A549 (cell line): ENCODE data around the gene DHRS3. TPM values are rescaled to one million over a fixed set of nuclear protein-coding genes. Genes with fewer than 3 reads are reported as not detected.

Experiments used
- ATAC-seq, 2 experiments: fragments of 200-7000 bp in 1 of 2; fragments of >200 bp in 1 of 2; cut with Nextera tagmentation in 1 of 2; cut with Tn5 transposase in 1 of 2; 3 replicates each; pipeline versions ENCODE4 v1.8.0 to v1.9.1; 2018 to 2020; ENCODE audit warnings: mild to moderate bottlenecking in 1 of 2, moderate library complexity in 1 of 2
- CTCF ChIA-PET: fragments of 300-600 bp; sonication (Branson Sonifier 250); formaldehyde crosslinking; extraction: SDS; loops from one replicate; lab custom pipeline; 2021; ENCODE audit warnings: antibody characterized with exemption, inconsistent platforms; lab: Yijun Ruan, JAX
- POLR2A ChIA-PET: fragments of 350-600 bp; formaldehyde crosslinking; extraction: SDS; loops from one replicate; lab custom pipeline; 2021; ENCODE audit warnings: antibody characterized with exemption, inconsistent platforms; lab: Yijun Ruan, JAX
- DNase-seq, 2 experiments: peaks; one replicate each; pipeline versions ENCODE4 v3.0.0 to v3.0.0-alpha.2; 2011 to 2016; ENCODE audit warnings: low read depth in 1 of 2, low spot score in 1 of 2
- FAIRE-seq: peaks from 2 replicates; lab custom pipeline; 2011; peaks lifted over from hg19 to GRCh38; lab: Jason Lieb, UNC
- H3K27ac ChIP-seq, 2 experiments: fragments of >200 bp; sonication (Bioruptor Twin); formaldehyde crosslinking; 3 replicates each; pipeline ENCODE4 v1.5.1; 2016 to 2017
- H3K4me1 ChIP-seq: fragments of >200 bp; sonication (Bioruptor Twin); formaldehyde crosslinking; 3 replicates; pipeline ENCODE4 v1.6.1; 2016
- H3K4me2 ChIP-seq: fragments of >200 bp; sonication (Bioruptor Twin); formaldehyde crosslinking; 3 replicates; pipeline ENCODE4 v1.6.1; 2016
- H3K4me3 ChIP-seq: fragments of >200 bp; sonication (Bioruptor Twin); formaldehyde crosslinking; 3 replicates; pipeline ENCODE4 v1.5.1; 2016
- H3K9me3 ChIP-seq: fragments of >200 bp; sonication (Bioruptor Twin); formaldehyde crosslinking; 3 replicates; pipeline ENCODE4 v1.6.1; 2016
- CHD4 ChIP-seq: fragments of 200-600 bp; sonication (generic); IDR thresholded peaks from 2 replicates; pipeline ENCODE4 v1.6.1; 2016; ENCODE audit warnings: antibody characterized with exemption, mild to moderate bottlenecking, borderline replicate concordance
- EHF ChIP-seq: fragments of 250-450 bp; sonication (Bioruptor Pico); IDR thresholded peaks from 2 replicates; pipeline ENCODE4 v1.5.0; 2020; ENCODE audit warnings: mild to moderate bottlenecking
- FOXS1 ChIP-seq: fragments of 250-450 bp; sonication (Bioruptor Pico); IDR thresholded peaks from 2 replicates; pipeline ENCODE4 v1.5.0; 2020; ENCODE audit warnings: mild to moderate bottlenecking, moderate library complexity
- GATA3 ChIP-seq: IDR thresholded peaks from 2 replicates; pipeline ENCODE4 v1.6.1; 2012; ENCODE audit warnings: borderline replicate concordance
- HDAC2 ChIP-seq: fragments of 200-600 bp; sonication (generic); IDR thresholded peaks from 2 replicates; pipeline ENCODE4 v1.6.1; 2016
- HEYL ChIP-seq: fragments of 250-450 bp; sonication (Bioruptor Pico); IDR thresholded peaks from 2 replicates; pipeline ENCODE4 v1.8.0; 2021; ENCODE audit warnings: mild to moderate bottlenecking, moderate library complexity
- JUN ChIP-seq, 2 experiments: fragments of >200 bp; sonication (Bioruptor Twin); formaldehyde crosslinking; IDR thresholded peaks; 2 replicates in 1 of 2; 3 replicates in 1 of 2; pipeline ENCODE4 v1.6.1; 2016 to 2017
- KDM1A ChIP-seq: fragments of 200-600 bp; sonication (generic); IDR thresholded peaks from 2 replicates; pipeline ENCODE4 v1.6.1; 2016; ENCODE audit warnings: low read depth, mild to moderate bottlenecking
- NPAS2 ChIP-seq: fragments of 250-450 bp; sonication (Bioruptor Pico); IDR thresholded peaks from 2 replicates; pipeline ENCODE4 v1.8.0; 2022; ENCODE audit warnings: mild to moderate bottlenecking, moderate library complexity, borderline replicate concordance
- NR3C1 ChIP-seq: fragments of >200 bp; sonication (Bioruptor Twin); formaldehyde crosslinking; IDR thresholded peaks from 3 replicates; pipeline ENCODE4 v1.6.1; 2017
- POLR2A ChIP-seq: IDR thresholded peaks from 2 replicates; pipeline ENCODE4 v1.6.1; 2012; ENCODE audit warnings: mild to moderate bottlenecking, low read length
- POLR2AphosphoS2 ChIP-seq: conservative IDR thresholded peaks from 2 replicates; pipeline ENCODE4 v1.6.1; 2012; ENCODE audit warnings: low read length, improper control_type of control experiment, inconsistent platforms
- RFX5 ChIP-seq: fragments of 450-650 bp; IDR thresholded peaks from 2 replicates; pipeline ENCODE4 v1.7.1; 2014; ENCODE audit warnings: antibody characterized with exemption, mild to moderate bottlenecking, moderate library complexity
- SREBF2 ChIP-seq: fragments of 450-650 bp; IDR thresholded peaks from 2 replicates; pipeline ENCODE4 v1.6.1; 2014; ENCODE audit warnings: mild to moderate bottlenecking, moderate library complexity
- TFCP2L1 ChIP-seq: fragments of 250-450 bp; sonication (Bioruptor Pico); IDR thresholded peaks from 2 replicates; pipeline ENCODE4 v1.5.0; 2021; ENCODE audit warnings: mild to moderate bottlenecking
- ZC3H11A ChIP-seq: fragments of 450-650 bp; IDR thresholded peaks from 2 replicates; pipeline ENCODE4 v1.6.1; 2014; ENCODE audit warnings: antibody characterized with exemption, mild to moderate bottlenecking
- ZFP36 ChIP-seq: fragments of 450-650 bp; IDR thresholded peaks from 2 replicates; pipeline ENCODE4 v1.6.1; 2014; ENCODE audit warnings: borderline replicate concordance; ENCODE audit not compliant: partially characterized antibody
- WGBS: methylation state at CpG from one replicate; pipeline ENCODE4 v1.1.6; 2017; ENCODE audit errors: missing lambda C conversion rate; 5-methylcytosine and 5-hydroxymethylcytosine counted together
- polyA plus RNA-seq, 4 experiments: library from polyadenylated mRNA; depleted of rRNA in 3 of 4; stranded (reverse); fragments of >200 nt; fragmentation: RNase III in 1 of 4; extraction: RNeasy Plus Mini Kit Qiagen cat#74134 plus additional on column Dnase treatment in 1 of 4; gene quantifications; 2 replicates in 3 of 4; 3 replicates in 1 of 4; pipeline ENCODE4 v1.2.3, GENCODE V29; 2011 to 2017
- TF ChIP-seq, protein P1 (sequence below): IDR thresholded peaks from 2 replicates; pipeline ENCODE4 v1.6.1; 2012; ENCODE audit warnings: low read depth, borderline replicate concordance
- TF ChIP-seq, protein P2 (sequence below): fragments of 250-450 bp; sonication (Bioruptor Pico); IDR thresholded peaks from 2 replicates; pipeline ENCODE4 v1.5.0; 2021; ENCODE audit warnings: mild to moderate bottlenecking, moderate library complexity, borderline replicate concordance
- TF ChIP-seq, protein P3 (sequence below): fragments of >200 bp; sonication (Bioruptor Twin); formaldehyde crosslinking; IDR thresholded peaks from 2 replicates; pipeline ENCODE4 v1.6.1; 2016
- TF ChIP-seq, protein P4 (sequence below): fragments of 250-450 bp; sonication (Bioruptor Pico); IDR thresholded peaks from 2 replicates; pipeline ENCODE4 v1.5.0; 2020; ENCODE audit warnings: low read depth, mild to moderate bottlenecking, moderate library complexity

Gene DHRS3
- polyA plus RNA-seq, 2 of the 4 experiments (the other 2 are of a cell fraction), result 62.7 to 79.7 TPM

DNA sequence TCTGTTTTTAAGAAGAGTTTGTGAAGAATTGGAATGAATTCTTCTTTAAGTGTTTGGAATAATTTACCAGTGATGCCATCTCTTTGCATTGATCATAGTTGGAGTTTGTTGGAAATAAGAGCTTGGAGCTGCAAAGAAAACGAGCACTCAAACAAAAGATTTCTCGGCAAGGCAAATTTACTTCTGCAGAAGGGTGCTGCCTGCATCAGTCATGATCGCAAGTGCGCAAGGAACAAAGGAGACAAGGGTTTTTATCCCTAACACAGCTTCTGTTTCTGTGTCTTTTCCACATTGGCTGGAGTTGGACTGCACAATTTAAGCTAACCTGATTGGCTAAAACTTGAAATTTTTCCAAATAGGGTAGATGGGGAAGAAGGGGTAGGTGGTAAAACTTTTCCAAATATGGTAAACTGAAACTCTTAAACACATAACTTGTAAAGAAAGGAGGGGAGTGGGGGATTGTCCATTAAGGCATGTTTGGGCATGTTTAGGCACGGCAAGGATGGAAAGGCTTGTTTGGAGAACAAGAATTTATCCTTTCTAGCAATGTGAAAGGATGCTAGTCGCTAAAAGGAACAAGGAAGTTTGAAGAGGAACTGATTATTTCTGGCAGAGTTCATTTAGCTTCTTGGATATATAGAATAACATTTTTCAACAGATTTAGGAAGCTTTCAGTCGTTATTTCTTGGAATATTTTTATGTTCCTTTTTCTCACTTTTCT lies 22.4 kb upstream of the DHRS3 start:
- CTCF ChIA-PET, result interaction anchor here (4.6 kb wide), 1 partner anchor 18 kb away, joined by 17 read pairs; no protein-coding TSS in a partner anchor
- H3K4me3 ChIP-seq, result no peak overlapping the region
- peaks cover 5% of the 10 kb centered on the region; the same call in 1 of the 3 replicates for H3K4me1 ChIP-seq
- 49% methylated on average over 7 of the region's 7 CpGs for WGBS
- ATAC-seq (no peak), FAIRE-seq (no peak), DNase-seq (peak in 1 of 2 experiments; percentile 30)
- POLR2A ChIA-PET, result no interaction called here
- TF ChIP-seq ZC3H11A, result no peak
- TF ChIP-seq, protein P1, sequence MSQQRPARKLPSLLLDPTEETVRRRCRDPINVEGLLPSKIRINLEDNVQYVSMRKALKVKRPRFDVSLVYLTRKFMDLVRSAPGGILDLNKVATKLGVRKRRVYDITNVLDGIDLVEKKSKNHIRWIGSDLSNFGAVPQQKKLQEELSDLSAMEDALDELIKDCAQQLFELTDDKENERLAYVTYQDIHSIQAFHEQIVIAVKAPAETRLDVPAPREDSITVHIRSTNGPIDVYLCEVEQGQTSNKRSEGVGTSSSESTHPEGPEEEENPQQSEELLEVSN, result no peak
- TF ChIP-seq NR3C1, result no peak
- TF ChIP-seq ZFP36, result no peak
- TF ChIP-seq POLR2AphosphoS2, result no peak
- TF ChIP-seq GATA3, result no peak
- TF ChIP-seq NPAS2 (CRISPR knock-in tag), result no peak
- no peak for TF ChIP-seq POLR2A
- TF ChIP-seq SREBF2, result no peak
- TF ChIP-seq CHD4, result no peak
- TF ChIP-seq, protein P2, sequence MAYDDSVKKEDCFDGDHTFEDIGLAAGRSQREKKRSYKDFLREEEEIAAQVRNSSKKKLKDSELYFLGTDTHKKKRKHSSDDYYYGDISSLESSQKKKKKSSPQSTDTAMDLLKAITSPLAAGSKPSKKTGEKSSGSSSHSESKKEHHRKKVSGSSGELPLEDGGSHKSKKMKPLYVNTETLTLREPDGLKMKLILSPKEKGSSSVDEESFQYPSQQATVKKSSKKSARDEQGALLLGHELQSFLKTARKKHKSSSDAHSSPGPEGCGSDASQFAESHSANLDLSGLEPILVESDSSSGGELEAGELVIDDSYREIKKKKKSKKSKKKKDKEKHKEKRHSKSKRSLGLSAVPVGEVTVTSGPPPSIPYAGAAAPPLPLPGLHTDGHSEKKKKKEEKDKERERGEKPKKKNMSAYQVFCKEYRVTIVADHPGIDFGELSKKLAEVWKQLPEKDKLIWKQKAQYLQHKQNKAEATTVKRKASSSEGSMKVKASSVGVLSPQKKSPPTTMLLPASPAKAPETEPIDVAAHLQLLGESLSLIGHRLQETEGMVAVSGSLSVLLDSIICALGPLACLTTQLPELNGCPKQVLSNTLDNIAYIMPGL (CRISPR knock-in tag), result no peak
- no peak for TF ChIP-seq RFX5
- no peak for TF ChIP-seq EHF (CRISPR knock-in tag)
- no peak for TF ChIP-seq JUN (IDR thresholded peaks at IDR 0.05)
- no peak for TF ChIP-seq HEYL (CRISPR knock-in tag)
- no peak for TF ChIP-seq HDAC2
- no peak overlapping the region for H3K4me2 ChIP-seq
- no peak overlapping the region for H3K27ac ChIP-seq
- peaks cover 25% of the 10 kb centered on the region for H3K9me3 ChIP-seq

DNA sequence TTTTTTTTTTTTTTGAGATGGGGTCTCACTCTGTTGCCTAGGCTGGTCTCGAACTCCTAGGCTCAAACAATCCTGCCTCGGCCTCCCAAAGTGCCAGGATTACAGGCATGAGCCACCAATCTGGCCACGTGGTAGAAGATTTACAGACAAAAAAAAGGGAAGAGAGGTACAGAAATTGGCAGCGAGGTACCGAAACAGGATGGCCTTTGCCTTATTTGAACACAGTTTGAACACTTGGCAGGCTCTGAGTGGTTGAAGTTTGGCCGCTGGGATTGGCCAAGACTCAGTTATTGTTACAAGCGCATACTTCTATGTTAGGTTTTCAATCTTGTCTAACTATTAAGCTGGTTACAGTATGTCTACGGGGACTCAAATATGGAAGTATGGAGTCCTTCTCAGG lies 19.7 kb upstream of the DHRS3 start:
- peaks cover 25% of the 10 kb centered on the region for H3K9me3 ChIP-seq
- POLR2A ChIA-PET, result no interaction called here
- no peak for ATAC-seq
- H3K4me1 ChIP-seq, result peaks cover 5% of the 10 kb centered on the region; the same call in 1 of the 3 replicates
- H3K4me3 ChIP-seq, result no peak overlapping the region
- 64% methylated on average over 8 of the region's 8 CpGs for WGBS
- H3K27ac ChIP-seq, result no peak overlapping the region
- DNase-seq, result no peak
- no peak overlapping the region for H3K4me2 ChIP-seq
- TF ChIP-seq TFCP2L1 (CRISPR knock-in tag), result no peak
- TF ChIP-seq KDM1A, result no peak
- no peak for TF ChIP-seq FOXS1 (CRISPR knock-in tag)
- TF ChIP-seq GATA3, result no peak
- TF ChIP-seq HDAC2, result no peak
- TF ChIP-seq, protein P3, sequence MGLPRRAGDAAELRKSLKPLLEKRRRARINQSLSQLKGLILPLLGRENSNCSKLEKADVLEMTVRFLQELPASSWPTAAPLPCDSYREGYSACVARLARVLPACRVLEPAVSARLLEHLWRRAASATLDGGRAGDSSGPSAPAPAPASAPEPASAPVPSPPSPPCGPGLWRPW, result no peak
- TF ChIP-seq JUN (IDR thresholded peaks at IDR 0.05), result no peak
- TF ChIP-seq, protein P2 (CRISPR knock-in tag), result no peak
- TF ChIP-seq, protein P4, sequence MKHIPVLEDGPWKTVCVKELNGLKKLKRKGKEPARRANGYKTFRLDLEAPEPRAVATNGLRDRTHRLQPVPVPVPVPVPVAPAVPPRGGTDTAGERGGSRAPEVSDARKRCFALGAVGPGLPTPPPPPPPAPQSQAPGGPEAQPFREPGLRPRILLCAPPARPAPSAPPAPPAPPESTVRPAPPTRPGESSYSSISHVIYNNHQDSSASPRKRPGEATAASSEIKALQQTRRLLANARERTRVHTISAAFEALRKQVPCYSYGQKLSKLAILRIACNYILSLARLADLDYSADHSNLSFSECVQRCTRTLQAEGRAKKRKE, result no peak
- no peak for TF ChIP-seq EHF (CRISPR knock-in tag)
- TF ChIP-seq ZFP36, result no peak
- TF ChIP-seq RFX5, result no peak
- TF ChIP-seq, all 56 proteins: peak for 0
- CTCF ChIA-PET, result interaction anchor here (0.9 to 1.0 kb wide), 2 partner anchors 19 to 46 kb away, joined by 3 read pairs; no protein-coding TSS in a partner anchor
- no peak for FAIRE-seq
